Stimulated activated CD8-positive, alpha-beta memory T cell treated with anti-CD3 and anti-CD28 coated beads, Interleukin-4, amount 100 ng/mL, for 1 hour (primary cell): ENCODE results near the gene POLH.
"Not testable (repeated sequence)": the region's sequence is repeated elsewhere in the genome, so short reads cannot be mapped to it uniquely, and the experiment has no call there.

Experiments
- DNase-seq, 2 donors: peaks; one replicate each; pipeline ENCODE4 v3.0.0-alpha.2; 2020; ENCODE audit warnings: low read depth in 2 of 2, low spot score in 1 of 2

The POLH gene

GRCh38 chr6:43629505-43630300, 53.7 kb downstream of the POLH start:
- peak; percentile 60 to 81 for DNase-seq

- no peak for DNase-seq
Observed at GRCh38 chr6:43630980-43631619, 55.1 kb downstream of the POLH start.

- not testable (repeated sequence) for DNase-seq
Observed at GRCh38 chr6:43633002-43633401, 57.0 kb downstream of the POLH start.

- no peak for DNase-seq
Observed at GRCh38 chr6:43634702-43635303, 58.8 kb downstream of the POLH start.

- peak; percentile 69 to 77 for DNase-seq
Observed at GRCh38 chr6:43635387-43636307, 59.7 kb downstream of the POLH start, which contains the start of gene MAD2L1BP. TSS of gene MAD2L1BP (plus strand) at chr6:43635840. CDS start at chr6:43635876, 36 bp downstream.

GRCh38 chr6:43636308-43636659, 60.3 kb downstream of the POLH start:
- DNase-seq = no peak

- DNase-seq = no peak
Observed at GRCh38 chr6:43639984-43640800, 64.2 kb downstream of the POLH start.

- DNase-seq = peak in 1 of 2 donors; percentile 31
Observed at GRCh38 chr6:43644940-43645612, 69.1 kb downstream of the POLH start, which contains the start of gene RSPH9. TSS of gene RSPH9 (plus strand) at chr6:43645036. CDS start at chr6:43645099, 63 bp downstream.

GRCh38 chr6:43645613-43645964, 69.6 kb downstream of the POLH start:
- no peak for DNase-seq

- no peak for DNase-seq
Observed at GRCh38 chr6:43647613-43648012, 71.6 kb downstream of the POLH start.

GRCh38 chr6:43648248-43648647, 72.3 kb downstream of the POLH start:
- no peak for DNase-seq

GRCh38 chr6:43652822-43653221, 76.8 kb downstream of the POLH start:
- not testable (repeated sequence) for DNase-seq

- DNase-seq = no peak
Observed at GRCh38 chr6:43657221-43657802, 81.3 kb downstream of the POLH start.

- DNase-seq = no peak
Observed at GRCh38 chr6:43658161-43658560, 82.2 kb downstream of the POLH start.

GRCh38 chr6:43662948-43663347, 87.0 kb downstream of the POLH start:
- not testable (repeated sequence) for DNase-seq
